Islet of Langerhans (tissue), 1 donor: Measurements from ENCODE around the gene NDUFB4.

Experiments
- FAIRE-seq: peaks from one replicate; lab custom pipeline; 2011; peaks lifted over from hg19 to GRCh38; lab: Jason Lieb, UNC

Gene NDUFB4

DNA sequence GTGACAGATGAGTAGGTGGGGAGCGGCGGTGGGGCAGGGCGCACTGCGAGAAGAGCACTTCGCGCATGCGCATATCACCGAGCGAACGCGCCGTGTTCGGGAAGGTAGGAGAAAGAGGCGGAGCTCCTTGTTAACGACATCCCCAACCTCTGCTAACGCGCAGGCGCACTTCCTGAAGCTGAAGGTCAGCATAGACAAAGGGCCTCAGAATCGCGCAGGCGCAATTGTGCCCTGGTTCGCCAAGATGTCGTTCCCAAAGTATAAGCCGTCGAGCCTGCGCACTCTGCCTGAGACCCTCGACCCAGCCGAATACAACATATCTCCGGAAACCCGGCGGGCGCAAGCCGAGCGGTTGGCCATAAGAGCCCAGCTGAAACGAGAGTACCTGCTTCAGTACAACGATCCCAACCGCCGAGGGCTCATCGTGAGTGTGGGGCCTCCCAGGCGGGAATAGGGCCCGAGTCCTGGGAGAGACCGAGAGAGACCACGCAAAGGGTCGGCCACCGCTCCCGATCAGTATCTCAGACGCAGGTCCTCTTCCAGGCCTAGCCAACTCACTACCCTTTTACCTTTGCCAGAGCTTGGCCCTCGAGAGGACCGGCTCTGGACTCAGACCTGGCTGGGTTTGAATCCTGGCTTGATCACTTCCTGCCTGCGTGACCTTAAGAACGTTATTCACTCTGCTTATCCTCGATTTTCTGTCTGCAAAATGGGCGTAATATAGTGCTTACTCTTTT lies at the start of gene NDUFB4:
NDUFB4 (plus strand) TSS at position 221 of the 737 bp plus-strand sequence; CDS start at position 245, 24 bp downstream.
- FAIRE-seq, result peak; percentile 97

DNA sequence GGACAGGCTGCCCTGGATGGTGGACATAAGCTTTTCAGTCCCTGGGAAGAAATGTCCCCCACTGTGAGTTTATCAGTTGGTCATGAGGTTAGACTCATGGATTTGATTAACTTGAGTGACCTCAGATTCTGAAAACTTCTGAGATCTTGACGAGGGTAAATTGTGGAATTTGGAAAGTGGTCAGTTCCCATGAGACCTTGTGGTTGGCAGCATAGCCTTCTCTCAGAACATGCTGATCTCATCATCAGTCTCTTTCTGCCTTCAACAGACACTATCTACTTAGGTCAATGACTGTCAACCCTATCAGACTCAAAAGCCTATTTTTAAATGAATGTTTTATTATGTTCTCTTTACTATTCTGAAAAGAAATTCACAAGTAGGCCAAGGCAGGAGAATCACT lies 45.6 kb upstream of the NDUFB4 start:
- no peak for FAIRE-seq

DNA sequence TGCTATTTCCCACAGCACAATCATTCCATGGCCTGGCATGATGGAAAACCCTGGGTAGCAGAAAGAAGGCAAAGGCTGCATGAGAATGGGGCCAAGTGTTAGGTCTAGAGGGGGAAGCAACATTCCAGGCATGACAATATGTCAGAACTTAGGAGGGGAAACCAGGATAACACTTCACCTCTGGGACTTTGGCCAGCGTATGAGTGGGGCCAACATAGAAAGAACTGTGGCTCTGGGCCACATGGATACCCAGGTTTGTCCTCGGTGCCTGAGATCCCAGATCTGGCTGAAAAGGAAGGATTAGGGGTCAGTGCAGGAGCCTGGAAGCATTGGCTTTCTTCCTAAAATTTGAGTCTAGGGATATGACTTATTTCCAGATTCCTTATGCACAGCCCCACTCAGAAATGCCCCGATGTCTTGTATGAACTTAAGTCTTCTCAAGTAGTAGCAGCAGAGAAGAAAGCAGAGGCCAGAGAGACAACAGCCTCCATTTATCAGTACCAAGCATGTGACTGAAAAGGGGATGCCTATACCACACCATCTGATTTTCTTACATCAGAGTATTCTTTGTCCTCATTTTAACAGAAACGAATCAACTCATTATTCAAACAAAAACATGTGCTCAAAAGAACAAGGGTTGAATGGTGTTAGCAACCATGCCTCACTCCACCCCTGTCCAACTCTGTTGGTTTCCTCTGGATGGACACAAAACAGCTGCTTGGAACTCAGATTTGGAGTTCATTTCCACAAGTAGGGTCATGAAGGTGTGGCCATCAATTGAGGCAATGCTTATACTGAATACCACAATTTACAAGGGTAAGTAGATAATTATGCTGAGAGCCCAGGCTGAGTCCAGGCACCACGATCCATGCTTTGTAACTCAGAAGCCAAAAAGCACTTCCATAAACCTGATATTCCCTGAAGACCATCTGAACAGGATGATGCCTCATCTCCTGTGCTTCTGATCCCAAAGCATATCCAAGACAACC lies 43.7 kb upstream of the NDUFB4 start:
- no peak for FAIRE-seq

DNA sequence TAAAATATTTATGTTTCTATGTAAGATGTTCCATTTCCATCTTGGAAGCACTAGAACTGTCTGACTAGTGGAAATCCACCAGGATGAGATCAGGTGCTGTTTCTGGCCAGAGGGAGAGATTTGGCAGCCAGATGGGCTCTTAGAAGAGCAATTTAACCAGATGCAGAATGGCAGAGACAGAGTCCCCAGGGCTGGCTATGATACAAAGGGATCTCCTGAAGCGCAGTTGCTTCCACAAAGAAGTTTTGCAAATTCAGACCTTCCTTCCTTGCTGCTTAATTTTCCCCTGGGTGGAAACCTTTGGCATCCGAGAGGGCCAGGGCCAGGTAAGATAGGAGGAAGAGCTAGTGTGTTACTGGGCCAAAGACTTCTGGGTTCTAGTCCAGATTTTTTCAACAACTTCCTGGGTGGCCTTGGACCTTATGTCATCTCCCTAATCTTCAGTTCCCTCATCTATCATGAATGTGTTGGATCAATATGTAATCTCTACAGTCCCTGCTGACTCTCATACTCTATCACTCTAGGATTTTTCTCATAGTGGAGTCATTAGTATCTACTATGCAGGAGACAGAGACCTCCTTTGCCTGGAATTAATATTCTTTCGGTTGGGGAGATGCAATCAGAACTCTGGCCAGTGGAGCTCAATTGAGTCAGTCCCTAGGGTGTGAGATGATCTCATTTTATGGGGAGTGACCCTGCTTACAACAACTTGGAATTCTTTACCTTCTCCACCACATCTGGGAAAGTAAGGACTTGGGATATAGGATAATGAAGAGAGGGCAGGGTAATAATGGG lies 41.1 kb upstream of the NDUFB4 start:
- FAIRE-seq, result no peak

DNA sequence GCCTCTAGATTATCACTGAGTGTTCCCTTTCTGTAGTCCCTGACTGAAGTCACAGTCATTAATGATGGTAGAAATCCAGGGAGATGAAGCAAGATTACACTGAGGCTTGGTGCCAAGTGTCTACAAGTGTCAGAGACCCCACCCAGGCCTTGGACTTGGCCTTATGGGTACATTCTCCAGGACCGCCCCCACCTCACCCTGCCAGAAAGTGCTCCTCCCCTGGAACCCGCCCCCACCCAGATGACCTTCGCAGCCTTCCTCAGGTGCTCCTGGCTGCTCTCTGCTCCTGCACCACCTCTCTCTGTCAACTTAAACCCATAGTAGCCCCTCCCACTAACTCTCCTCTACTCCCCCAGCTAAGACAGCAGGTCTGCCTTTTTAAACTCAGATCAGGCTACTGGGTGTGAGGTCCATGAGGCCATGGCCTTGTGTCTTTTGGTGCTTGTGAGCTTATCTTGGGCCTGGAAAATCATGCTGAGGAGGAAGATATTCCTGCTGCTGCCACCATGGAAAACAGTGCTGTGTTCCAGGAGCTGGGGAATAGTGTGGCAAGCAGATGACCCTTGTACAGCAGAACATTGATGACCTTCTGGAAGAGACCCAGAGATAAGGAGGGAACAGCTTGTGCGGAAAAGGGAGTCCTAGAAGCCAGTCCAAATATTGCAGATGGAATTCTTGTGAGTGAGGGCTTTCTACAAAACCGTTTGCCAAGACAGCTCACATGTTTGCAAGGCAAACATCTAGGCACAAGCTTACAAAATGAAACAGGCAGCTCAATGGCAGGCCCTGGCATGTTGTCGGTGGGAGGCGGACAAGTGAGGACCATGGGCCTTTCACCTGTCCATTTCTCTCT lies 40.3 kb upstream of the NDUFB4 start:
- FAIRE-seq, result no peak

DNA sequence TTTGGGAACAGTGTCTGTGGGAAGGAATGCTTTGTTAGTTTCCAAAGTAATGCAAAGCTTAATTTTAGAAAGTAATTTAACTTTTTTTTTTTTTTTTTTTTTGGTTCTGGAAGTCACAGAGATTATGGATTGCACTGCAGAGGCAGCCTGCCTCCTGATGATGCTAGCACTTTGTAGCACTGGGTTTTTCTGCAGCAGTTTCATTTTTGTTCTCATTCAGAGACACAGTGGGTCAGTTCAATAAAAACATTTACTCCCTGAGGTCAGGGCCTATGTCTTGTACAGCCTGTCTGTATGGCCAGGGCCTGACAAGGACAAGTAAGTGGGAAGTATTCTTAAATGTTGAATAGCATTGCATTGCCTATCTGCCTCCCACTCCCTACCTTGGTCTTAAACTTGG lies 39.0 kb upstream of the NDUFB4 start:
- no peak for FAIRE-seq

DNA sequence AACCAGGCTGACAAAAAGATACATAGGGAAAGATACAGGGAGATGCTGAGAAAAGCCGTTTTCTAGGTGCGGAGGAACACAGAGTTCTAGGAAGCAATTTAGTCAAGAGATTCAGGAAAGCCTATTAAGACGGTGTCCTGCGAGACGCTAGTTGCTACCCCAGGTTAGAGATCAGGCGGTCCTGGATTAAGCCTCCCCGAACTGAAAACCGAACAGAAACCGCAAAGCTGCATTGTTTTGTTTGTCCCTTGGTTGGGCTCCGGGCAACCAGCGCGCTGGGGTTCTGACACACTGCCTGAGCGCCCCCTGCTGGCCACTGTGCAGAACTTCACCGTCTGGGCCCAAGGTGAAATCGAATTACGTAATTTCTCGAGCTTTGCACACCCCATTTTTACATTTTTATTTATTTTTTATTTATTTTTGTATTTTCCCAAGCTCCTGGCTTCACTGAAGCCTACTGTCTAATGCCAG lies 37.3 kb upstream of the NDUFB4 start:
- FAIRE-seq, result peak; percentile 55

DNA sequence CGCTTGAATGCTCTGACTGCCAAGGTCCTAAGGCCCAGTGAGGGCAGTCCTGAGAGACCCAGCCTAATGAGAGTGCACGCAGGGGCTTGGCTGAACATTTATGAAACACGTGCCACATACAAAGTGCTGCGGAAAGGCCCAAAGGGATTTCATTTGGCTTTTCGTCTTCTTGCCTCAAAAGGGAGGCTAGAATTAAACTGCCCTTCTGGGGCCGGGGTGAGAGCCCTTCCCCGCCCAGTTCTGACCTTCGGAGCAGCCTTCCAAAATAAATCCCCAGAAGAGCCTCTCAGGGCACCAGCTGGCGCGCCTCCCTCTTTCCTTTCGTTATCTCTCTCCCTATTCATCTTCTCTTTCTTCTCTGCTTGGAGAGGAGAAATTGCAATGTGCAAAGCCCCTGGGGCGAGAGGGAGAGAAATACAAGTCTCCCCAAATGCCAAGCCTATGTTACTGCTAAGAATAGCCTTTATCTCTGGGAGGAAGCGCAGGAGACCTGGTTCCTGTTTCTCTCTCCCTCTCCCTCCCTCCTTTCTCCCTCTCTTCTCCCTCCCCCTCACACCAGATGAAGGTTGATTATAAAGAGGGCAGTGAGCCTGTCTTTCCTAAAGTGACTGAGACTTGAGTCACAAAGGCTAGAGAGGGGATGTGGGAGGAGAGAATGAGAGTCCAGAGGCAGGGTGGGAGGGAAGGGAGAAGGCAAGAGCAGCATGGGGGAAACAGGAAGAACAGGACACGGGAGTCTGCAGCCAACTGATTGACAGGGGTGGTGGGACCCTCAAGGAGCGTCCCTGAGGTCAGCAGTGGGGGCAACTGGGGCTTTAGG lies 36.7 kb upstream of the NDUFB4 start:
- FAIRE-seq, result no peak

DNA sequence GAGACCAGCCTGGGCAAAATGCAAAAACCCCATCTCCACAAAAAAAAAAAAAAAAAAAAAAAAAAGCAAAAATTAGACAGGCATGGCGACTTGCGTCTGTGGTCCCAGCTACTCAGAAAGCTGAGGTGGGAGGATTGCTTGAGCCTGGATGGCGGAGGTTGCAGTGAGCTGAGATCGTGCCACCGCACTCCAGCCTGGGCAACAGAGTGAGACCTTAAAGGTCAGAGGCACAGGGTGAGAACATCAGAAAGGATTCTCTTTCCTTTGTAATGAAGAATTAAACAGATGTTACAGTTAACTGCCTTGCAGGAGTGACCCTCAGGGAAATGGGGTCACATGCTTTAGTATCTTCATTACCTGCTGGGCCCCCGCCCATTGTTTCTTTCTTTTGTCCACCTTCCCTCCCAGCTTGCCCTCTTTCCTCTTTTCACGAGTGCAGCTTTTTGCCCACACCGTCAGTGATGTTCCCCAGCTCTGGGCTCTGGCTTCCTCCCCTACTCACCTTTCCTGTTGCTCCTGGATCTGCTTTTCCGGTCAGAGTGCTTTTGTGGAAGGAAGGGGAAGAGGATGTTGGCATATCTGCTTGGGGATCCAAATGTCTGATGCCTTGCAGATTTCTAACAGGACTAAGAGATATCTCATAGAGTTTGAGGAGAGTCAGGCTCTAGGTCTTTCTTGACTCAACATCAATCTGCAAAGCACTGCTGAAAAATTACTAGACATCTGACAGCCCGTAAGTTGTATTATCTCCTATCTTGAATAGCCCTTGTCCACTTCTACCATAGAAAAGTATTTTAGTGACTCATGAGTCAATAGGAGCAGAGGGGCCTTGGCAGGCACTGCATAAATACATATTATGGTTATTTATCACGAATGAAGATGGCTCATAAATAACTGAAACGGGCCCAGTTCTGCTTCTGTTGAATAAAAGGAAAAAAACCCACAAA lies 35.6 kb upstream of the NDUFB4 start:
- FAIRE-seq, result no peak

DNA sequence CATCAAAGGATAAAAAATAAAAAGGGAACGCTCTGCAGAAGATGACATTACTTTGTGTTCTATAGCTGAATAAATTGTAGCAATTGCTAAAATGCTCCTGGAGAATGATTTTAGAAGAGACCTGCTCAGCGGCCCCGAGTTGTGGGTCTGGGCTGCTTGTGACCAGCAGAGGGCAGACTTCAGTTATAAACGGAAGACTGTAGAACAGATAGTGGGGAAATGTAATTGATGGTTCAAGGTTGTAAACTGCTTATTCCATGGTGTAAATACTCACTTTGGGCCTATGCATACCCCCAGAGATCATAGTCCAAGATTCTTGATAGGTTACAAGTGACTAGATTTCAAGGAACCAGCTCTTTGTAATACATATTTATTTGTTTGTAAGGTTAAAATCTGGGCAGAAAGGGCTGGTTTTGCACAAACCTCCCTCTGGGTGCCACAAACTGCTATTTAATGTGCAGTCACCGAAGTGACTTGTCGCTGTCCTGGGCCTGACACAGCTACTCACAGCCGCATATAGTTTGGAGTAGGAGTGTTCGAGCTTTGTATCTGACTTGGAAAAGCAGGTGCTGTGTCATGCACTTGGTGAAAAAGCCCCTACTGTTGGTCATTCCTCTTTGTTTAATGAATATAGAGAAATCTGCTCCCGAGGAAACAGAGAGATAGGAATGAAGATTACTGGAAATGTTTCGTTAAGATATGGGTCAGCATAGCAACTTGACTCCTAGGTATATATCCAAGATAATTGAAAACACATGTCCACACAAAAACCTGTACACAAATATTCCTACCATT lies 34.7 kb upstream of the NDUFB4 start:
- peak; percentile 69 for FAIRE-seq

DNA sequence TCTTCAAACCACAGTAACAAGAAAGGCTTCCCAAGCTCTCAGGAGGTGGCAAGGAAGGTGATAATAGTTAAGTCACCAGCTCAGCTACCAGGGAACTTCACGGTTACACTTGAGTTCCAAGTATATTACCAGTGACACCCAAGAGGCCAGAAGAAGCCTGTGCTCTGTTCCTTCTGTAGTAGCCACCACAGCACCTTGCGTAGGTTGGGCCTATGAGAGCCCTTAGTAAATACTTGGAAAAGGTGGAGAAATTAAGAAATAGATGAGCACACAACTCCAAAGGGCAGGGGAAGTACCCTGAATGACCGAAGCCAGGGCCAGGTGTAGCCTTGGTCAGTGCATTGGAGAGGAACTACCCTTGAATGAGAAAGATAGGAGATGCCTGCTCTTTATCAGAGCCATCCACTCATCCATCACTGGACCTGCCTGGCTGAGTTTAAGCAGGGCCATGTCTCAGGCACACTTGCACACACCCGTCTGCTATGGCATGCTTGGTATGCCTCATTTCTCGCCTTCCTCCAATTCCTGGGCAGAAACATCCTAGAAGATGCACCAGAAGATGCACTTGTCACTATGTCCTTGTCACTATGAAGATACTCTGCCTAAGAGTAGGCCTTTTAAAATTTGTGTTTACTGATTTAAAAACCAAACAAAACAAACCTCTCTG lies 32.6 kb upstream of the NDUFB4 start:
- no peak for FAIRE-seq

DNA sequence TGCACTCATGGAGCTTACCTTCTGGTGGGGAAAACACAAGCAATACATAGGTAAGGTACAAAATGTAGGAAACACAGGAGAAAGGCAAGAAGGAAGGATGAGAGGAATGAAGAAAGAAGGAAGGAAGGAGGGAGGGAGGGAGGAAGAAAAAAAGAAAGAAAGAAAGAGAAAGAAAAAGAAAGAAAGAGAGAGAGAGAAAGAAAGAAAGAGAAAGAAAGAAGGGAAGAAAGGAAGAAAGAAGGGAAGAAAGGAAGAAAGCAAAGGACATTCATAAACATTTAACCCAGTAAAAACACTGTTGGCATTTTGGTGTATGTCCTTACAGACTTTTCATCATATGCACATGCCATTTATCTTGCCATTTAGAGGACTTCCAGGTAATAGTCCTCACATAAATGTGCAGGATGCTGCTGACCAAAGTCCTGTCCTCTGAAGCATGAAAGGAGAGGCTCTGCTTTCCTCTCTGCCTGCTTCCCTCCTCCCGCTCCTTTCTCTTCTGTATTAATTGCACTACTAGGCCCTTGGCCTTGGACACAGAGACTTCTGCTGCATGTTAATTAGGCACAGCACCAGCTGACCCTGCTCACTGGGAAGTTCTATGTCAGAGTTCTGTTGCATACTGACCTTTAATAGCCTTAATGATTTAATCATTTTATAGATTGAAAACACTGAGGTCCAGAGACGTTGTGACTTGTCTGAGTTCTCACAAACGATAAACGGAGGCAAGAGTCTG lies 29.7 kb upstream of the NDUFB4 start:
- no peak for FAIRE-seq

DNA sequence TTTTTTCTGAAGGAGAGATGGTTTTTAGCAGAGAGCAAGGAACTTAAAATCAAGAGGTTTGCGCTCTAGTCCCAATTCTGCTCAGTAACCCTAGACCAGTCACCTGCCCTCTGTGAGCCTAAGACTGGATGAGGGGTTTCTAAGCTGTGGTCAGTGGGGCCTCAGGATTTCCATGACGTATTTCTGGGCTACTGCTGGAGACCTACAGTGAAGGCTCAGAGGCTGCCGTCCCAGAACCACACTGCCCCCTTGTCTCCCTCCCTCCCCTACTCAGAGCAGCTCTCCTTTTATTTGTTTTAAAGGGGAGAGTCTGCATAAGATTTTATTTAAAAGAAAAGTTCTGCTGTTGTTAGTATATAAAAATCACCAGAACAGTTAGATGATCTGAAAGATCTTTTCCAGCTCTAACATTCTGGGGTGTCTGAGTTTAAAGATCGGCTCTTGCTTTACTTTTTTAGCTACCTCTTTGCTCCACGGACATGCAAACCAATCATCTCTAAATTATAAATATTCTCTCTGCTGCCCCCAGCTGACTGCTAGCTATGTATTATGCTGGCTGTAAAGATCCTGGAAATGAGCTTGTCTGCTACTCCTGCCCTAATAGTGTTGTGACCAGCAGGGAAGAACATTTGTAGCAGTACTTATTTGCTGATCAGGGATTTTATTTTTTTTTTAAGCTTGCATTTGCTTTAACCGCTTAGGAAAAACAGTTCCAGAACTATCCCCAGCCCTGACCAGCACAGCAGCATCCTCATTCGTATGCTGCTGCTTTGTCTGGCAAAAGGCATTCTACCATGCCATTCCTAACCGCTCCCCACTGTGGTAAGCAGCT lies 28.6 kb upstream of the NDUFB4 start:
- FAIRE-seq, result peak; percentile 21

DNA sequence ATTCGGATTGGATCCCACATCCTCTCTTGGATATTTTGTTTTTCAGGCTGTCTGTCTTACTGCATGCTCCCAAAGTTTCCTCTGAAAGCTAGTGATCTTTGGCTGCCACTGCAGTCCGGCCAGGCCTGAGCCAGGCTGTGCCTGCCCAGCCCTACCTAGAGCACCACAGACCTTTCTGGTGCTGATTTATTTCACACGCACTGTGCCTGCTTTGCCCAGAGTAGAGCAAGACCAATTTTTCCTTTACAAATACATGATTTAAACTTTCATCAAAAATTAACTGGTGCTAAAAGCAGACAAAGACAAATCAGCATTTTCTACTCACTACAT lies 28.0 kb upstream of the NDUFB4 start:
- no peak for FAIRE-seq

DNA sequence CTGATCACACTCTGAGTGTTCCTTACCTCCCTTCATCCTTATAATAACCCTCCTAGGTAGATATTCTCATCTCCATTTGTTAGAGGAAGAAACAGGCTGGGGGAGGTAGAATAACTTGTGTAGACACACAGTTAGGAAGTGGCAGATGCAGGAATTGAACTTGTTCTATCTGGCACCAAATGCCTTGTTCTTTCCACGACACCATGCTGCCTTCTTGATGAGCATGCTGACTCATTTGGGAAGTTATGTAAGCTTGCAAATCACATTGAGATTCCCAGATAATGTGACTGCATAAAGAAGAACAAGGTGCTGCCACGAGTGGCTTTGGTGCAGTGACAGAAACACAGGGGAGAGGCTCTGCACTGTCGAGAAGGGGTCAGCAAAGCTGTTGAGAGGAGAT lies 27.5 kb upstream of the NDUFB4 start:
- no peak for FAIRE-seq
